ENCODE data around the gene HOXA7.

HOXA7 gene

GRCh38 chr7:27156508-27156898 is at the start of gene HOXA7:
HOXA7 (minus strand) TSS chr7:27156675; CDS start chr7:27156545, 130 bp downstream.
- in situ Hi-C loops (cut with HindIII; ENCODE audit: low sequenced_read_pairs) = no loop called here

GRCh38 chr7:27205325-27206280 is 49.1 kb upstream of the HOXA7 start:
- in situ Hi-C loops (cut with HindIII; ENCODE audit: low sequenced_read_pairs) = loop anchor here (25.0 kb wide), 3 partner anchors 332 to 807 kb away; no protein-coding TSS in a partner anchor

DNA sequence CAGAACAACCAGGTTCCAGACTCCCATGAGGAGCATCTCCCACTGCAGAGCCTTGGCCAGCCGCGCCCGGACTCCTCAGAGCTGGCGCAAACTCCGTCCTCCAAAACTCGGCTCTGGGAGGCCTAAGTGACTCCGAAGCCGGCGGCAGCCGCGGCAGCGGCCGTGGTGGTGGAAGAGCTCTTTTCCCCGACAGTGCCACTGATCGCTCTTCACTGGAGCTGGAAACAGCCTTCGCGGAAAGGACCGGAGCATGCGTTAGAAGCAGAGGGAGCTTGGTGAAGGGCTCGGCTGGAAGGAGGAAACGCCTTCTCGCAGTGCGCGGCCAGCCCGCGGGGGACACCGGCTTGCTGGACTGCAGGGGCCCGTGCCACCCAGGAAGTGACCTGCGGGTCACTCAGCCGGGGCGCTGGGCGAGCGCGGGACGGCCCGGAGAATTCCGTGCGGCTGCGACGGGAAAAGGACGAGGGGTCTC is 48.4 kb upstream of the HOXA7 start:
- in situ Hi-C loops (cut with HindIII; ENCODE audit: low sequenced_read_pairs) = loop anchor here (25.0 kb wide), 3 partner anchors 332 to 807 kb away; no protein-coding TSS in a partner anchor

DNA sequence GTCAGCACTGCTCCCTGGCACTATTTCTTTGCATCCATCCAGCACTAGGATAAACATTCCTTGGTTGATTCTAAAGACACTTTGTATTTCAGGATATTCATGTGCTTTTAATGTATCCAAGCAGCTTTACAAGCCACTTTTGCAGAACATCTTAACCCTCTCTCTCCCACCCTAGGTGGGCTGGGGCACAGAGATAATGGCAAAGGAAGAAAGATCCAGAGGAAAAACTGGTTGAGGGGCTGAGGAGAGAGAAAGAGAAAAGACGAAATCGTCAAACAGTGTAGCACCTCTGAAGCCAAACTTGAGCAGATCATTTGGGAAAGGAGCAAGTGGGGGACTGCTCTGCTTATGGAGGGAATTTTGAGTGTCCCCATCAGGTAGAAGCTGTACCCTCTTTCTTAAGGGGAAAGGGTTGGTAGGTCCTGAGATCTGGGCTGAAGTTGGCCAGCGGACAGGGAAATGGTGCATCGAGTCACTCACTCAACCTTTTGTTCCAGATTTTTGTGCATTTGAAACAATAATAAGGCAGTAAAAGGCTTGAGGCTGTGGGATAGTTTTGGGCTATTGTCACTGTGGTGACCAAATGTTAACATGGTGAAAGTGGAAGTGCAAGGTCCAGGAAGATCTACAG is 47.6 kb upstream of the HOXA7 start:
- in situ Hi-C loops (cut with HindIII; ENCODE audit: low sequenced_read_pairs) = loop anchor here (25.0 kb wide), 3 partner anchors 333 to 808 kb away; no protein-coding TSS in a partner anchor

GRCh38 chr7:27203365-27203953 is 47.0 kb upstream of the HOXA7 start:
- in situ Hi-C loops (cut with HindIII; ENCODE audit: low sequenced_read_pairs) = loop anchor here (25.0 kb wide), 3 partner anchors 334 to 809 kb away; no protein-coding TSS in a partner anchor

DNA sequence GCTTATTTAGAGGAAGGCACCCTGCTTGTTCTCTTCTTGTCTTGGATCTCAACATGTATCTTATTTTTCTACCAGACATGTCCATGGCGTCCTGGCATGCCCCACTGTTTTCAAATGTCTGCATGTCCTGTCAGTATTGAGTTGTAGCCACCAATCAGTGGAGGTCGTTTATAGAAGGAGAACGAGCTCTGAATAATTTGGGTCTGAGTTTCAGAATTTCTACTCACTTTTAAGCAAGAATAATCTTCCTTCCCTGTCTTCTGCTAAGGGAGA is 46.3 kb upstream of the HOXA7 start:
- in situ Hi-C loops (cut with HindIII; ENCODE audit: low sequenced_read_pairs) = loop anchor here (25.0 kb wide), 3 partner anchors 335 to 810 kb away; no protein-coding TSS in a partner anchor

DNA sequence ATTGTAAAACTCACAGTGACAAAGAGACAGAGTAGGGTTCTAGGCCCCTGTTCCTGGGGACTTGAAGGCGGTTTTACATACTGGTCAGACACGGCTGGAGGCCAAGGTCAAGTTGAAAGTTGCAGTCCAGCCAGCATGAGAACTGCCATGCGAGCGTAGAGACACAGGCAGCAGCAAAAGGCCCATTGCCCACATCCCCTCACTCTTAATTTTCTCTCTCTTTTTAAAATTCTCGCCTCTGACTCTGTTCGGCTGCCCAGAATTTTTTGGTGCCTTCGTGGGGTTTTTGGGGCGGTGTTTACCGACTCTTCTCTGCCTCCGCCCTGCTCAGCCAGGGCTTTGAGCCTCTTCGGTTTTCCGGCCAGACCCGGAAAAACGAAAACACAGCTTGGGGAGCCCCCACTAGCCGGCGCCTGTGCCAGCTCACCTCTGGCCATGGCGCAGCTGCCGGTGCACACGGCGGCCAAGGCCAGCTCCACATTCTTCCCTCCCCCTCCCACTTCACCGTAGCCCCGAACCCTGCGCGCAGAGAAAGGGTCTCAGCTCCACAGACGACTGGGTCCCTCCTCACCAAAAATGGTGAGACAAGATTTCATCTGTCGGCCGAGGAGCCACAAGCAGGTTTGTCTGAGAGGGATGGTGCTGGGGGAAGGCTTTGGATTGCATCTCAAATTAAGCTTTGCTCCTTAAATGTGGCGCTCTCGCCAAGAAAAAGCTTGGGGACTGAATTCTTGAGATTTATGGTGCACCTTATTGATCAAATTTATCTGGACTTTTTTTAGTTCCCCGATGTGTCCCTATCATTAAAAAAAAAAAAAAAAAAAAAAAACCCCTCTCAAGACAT is 45.8 kb upstream of the HOXA7 start:
- in situ Hi-C loops (cut with HindIII; ENCODE audit: low sequenced_read_pairs) = loop anchor here (25.0 kb wide), 3 partner anchors 335 to 810 kb away; no protein-coding TSS in a partner anchor

- in situ Hi-C loops (cut with HindIII; ENCODE audit: low sequenced_read_pairs) = loop anchor here (25.0 kb wide), 3 partner anchors 336 to 811 kb away; no protein-coding TSS in a partner anchor
Observed at GRCh38 chr7:27201580-27202017, 45.1 kb upstream of the HOXA7 start.

- in situ Hi-C loops (cut with HindIII; ENCODE audit: low sequenced_read_pairs) = loop anchor here (25.0 kb wide), 3 partner anchors 336 to 811 kb away; no protein-coding TSS in a partner anchor
Observed at GRCh38 chr7:27200761-27201579, 44.5 kb upstream of the HOXA7 start.

- in situ Hi-C loops (cut with HindIII; ENCODE audit: low sequenced_read_pairs) = loop anchor here (25.0 kb wide), 3 partner anchors 337 to 812 kb away; no protein-coding TSS in a partner anchor
Observed at GRCh38 chr7:27199849-27200760, 43.6 kb upstream of the HOXA7 start, which contains the start of gene HOXA13. HOXA13 (minus strand) TSS chr7:27200091; CDS start chr7:27200077, 14 bp downstream.

- in situ Hi-C loops (cut with HindIII; ENCODE audit: low sequenced_read_pairs) = no loop called here
Observed at GRCh38 chr7:27198871-27199801, 42.7 kb upstream of the HOXA7 start.

DNA sequence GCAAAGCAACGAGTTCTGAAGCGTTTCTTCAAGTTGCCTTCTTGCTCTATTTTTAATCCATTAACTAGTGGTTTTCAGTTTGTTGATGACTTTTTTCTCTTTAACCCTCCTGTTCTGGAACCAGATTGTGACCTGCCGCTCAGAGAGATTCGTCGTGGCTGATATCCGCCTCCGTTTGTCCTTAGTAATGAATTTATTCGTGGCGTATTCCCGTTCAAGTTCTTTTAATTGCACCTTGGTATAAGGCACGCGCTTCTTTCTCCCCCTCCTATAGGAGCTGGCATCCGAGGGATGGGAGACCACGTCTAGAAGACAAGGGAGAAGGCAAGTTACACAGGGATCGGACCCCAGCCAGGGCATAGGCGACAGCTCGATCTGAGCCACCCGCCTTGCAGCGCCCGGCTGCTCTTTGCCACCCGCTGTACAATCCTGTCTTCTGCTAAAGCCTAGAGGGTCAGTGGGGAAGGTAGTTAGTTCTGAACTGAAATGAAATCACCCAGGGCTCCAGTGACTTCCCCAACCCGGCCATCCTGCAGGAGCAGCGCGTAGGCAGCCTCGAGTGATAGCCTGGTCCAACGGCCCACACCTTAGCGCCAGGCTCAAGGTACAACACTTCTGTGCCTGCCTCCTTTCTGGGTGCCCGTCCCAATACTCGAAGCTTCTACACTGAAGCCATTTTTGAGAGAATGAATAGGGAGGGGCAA is 41.8 kb upstream of the HOXA7 start:
- in situ Hi-C loops (cut with HindIII; ENCODE audit: low sequenced_read_pairs) = no loop called here

DNA sequence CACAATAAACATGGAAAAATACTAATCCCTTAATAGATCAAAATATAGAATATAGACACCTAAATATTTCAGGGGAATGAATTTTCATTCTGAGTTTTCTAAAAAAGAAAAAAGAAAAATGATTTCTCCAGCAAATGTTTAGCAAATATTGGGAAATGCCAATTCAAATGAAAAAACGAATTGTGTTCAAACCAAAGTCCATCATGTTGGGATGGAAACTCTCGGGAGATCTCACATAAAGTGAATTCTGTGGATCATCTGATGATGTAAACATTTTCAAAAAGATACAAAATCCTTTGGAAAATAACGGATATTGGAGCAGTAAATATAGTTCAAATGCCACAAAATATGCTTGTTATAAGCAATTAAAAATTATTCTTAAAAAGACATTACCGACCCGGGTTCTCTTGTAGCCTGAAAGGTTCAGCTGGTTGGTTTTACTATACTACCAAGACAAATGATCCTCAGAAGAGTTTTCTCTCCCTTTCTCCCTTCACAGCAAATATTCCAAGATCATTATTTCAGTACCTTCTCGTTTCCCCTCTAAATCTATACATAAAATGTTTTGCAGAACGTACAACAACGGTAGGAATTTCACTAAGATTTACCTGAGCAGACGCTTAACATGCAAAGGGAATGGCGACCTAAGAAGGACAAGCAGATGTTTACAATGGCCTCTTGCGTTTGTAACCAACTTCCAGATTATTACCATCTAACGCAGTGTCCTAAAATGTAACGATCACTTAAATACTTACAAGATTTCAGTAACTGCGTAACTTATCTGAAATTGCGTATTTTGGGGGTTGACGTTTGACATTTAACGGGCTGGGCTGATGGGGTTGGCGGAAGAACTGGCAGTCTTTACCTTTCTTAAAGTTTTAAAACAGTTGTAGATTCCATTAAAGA is 40.9 kb upstream of the HOXA7 start:
- in situ Hi-C loops (cut with HindIII; ENCODE audit: low sequenced_read_pairs) = no loop called here

DNA sequence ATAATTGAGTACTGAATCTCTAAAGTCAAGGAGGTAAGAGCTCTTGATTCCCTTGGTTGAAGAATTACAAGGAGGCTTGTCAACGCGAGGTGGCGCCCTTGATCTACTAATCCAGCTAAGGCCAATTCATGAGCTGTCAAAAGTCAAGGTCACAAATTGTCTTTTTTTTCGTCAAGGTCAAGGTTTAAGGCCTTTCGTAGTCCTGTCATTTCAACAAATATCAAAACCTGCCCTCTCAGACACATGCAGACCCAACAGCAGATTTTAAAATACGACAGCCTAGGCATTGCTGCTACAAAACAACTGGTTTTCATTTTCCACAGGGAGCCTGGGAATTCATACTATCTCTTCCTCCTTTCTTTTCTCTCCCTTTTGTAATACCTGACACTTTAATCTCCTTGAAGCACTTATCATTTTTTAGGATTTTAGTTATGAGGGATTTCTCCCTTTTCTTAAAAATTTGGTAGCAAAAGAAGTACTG is 39.9 kb upstream of the HOXA7 start:
- in situ Hi-C loops (cut with HindIII; ENCODE audit: low sequenced_read_pairs) = no loop called here

DNA sequence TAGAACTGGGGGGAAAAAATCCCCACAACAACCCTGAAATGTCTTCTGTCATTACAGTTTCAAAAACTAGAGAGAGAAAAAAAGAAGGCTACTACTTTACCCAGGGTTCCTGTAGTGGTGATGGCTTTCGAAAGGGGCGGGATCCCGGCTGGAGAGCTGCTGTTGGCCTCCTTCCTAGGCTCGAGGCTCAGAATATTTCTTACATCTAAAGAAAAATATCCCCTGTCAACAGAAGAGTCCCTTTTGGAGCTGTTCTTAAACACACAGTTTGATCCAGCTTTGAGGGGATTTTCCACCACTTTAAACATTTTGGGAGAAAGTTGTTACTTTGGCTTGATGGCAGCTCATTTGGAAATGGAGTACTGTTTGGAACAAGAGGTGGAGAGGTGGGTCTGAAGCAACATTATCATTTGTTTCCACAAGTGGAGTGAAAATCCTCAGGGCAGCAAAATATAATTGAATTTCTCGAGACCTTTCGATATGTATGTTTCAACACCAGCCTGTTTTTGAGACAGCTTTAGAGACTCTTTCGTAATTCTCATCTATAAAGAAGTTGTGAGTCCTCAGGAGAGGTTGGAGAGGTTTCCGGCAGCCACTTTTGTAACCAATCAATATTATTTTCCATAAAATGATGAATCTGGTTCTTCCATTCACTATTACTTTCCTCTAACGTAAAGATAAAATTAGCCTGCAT is 38.4 kb upstream of the HOXA7 start:
- in situ Hi-C loops (cut with HindIII; ENCODE audit: low sequenced_read_pairs) = no loop called here

Data from DLD1 (cell line).